ENCODE data around the gene UBA52. TPM values are rescaled to one million over a fixed set of nuclear protein-coding genes. Genes with fewer than 3 reads are reported as not detected.

The UBA52 gene
- total and polyA plus RNA-seq, 2 of the 13 experiments (the other 11 are each of a cell fraction or from before 2014, with no cell fraction given), result 959 to 1,782 TPM

DNA sequence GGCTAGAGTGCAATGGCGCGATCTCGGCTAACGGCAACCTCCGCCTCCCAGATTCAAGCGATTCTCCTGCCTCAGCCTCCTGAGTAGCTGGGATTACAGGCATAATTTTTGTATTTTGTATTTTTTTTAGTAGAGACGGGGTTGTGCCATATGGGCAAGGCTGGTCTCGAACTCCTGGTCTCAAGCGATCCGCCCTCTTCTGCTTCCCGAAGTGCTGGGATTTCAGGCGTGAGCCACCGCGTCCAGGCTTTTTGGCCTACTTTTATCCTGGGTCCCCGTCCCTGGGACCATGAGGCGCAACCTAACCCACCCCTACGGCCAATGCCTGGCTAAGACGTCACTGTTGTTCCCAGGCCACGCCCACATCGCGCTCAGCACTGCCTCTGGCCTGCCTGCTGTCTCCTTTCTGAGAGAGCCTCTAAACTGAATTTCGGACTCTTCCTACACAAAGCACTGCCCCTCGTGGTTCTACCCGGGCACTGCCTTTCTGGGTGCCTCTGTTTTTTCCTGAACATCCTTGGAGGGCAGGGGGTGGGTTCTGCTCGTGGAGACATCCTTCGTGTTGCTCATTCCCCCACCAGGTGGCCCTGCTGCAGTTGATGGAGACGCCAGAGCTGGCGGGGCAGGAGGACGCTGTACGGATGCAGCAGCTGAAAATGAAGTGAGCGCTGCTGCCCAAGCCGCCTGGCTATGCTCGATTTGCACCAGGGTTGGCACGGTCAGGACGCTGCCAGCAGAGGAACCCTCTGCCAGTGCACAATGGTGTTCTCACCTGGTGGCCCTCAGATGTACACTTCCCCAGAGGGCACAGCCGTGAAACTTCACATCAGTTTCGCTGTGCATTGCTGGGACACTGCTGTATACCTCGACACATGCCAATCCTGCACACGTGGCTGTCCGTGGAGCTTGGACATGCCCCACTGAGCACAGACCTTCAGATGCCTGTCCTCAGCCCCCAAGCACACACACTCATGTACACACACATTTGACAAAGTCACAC lies 18.9 kb downstream of the UBA52 start (continued):
- TF ChIP-seq POLR2G (IDR thresholded peaks at IDR 0.05; ENCODE audit: low read depth, low read length) (peak; percentile 49; the same call in 1 of the 2 replicates), FIP1L1 (IDR thresholded peaks at IDR 0.05; ENCODE audit: borderline replicate concordance, insufficient read depth, low read depth, low read length) (peak; percentile 84; the same call in 1 of the 2 replicates), ZC3H13 (CRISPR knock-in tag; IDR thresholded peaks at IDR 0.05) (peak; percentile 66; the same call in 1 of the 2 replicates), AGO2 (optimal IDR thresholded peaks at IDR 0.05; ENCODE audit: low read depth, low read length) (peak; percentile 92), ZBTB38 (CRISPR knock-in tag; IDR thresholded peaks at IDR 0.05) (peak; percentile 99), SMC3 (IDR thresholded peaks at IDR 0.05; ENCODE audit: low read length) (peak; percentile 23; the same call in 1 of the 2 replicates), KDM2A (CRISPR knock-in tag; IDR thresholded peaks at IDR 0.05; ENCODE audit: borderline replicate concordance, low read depth) (peak; percentile 63; the same call in 1 of the 2 replicates), RARA (CRISPR knock-in tag; IDR thresholded peaks at IDR 0.05) (no peak), GABPA (IDR thresholded peaks at IDR 0.05; ENCODE audit: low read depth, low read length) (0 out of 2 replicates have a peak, but pooled peaks have one; percentile 18), GABPA (CRISPR knock-in tag; IDR thresholded peaks at IDR 0.05; ENCODE audit: low read depth) (no peak), AGO1 (IDR thresholded peaks at IDR 0.05; ENCODE audit: low read depth, low read length, poor library complexity, severe bottlenecking) (peak; percentile 18), ZNF3 (CRISPR knock-in tag; IDR thresholded peaks at IDR 0.05) (0 out of 2 replicates have a peak, but pooled peaks have one; percentile 31), NRL (CRISPR knock-in tag; IDR thresholded peaks at IDR 0.05; ENCODE audit: borderline replicate concordance) (0 out of 2 replicates have a peak, but pooled peaks have one; percentile 29), TGIF2 (CRISPR knock-in tag; IDR thresholded peaks at IDR 0.05) (0 out of 2 replicates have a peak, but pooled peaks have one; percentile 15)
- TF ChIP-seq, protein P1, sequence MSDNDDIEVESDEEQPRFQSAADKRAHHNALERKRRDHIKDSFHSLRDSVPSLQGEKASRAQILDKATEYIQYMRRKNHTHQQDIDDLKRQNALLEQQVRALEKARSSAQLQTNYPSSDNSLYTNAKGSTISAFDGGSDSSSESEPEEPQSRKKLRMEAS (IDR thresholded peaks at IDR 0.05), result peak; percentile 29; the same call in 1 of the 2 replicates
- TF ChIP-seq, protein P2, sequence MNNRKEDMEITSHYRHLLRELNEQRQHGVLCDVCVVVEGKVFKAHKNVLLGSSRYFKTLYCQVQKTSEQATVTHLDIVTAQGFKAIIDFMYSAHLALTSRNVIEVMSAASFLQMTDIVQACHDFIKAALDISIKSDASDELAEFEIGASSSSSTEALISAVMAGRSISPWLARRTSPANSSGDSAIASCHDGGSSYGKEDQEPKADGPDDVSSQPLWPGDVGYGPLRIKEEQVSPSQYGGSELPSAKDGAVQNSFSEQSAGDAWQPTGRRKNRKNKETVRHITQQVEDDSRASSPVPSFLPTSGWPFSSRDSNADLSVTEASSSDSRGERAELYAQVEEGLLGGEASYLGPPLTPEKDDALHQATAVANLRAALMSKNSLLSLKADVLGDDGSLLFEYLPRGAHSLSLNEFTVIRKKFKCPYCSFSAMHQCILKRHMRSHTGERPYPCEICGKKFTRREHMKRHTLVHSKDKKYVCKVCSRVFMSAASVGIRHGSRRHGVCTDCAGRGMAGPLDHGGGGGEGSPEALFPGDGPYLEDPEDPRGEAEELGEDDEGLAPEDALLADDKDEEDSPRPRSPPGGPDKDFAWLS (CRISPR knock-in tag; IDR thresholded peaks at IDR 0.05; ENCODE audit: borderline replicate concordance), result no peak
